ENCODE measurements around the gene IQSEC3.

Gene IQSEC3

GRCh38 chr12:220946-221550 is 154.5 kb downstream of the IQSEC3 start:
- no peak for DNase-seq (ENCODE audit: low read depth)

GRCh38 chr12:221736-222135 is 155.2 kb downstream of the IQSEC3 start:
- TF ChIP-seq CTCF (IDR thresholded peaks at IDR 0.05; ENCODE audit: insufficient read depth, low read depth, low read length, missing control alignments): no peak
- no peak for DNase-seq (ENCODE audit: low read depth)
- H3K4me3 ChIP-seq (ENCODE audit: low read depth, low read length): no peak overlapping the region

More at GRCh38 chr12:220946-221550, 154.5 kb downstream of the IQSEC3 start:
- no peak overlapping the region for H3K4me3 ChIP-seq (ENCODE audit: low read depth, low read length)
- no peak for TF ChIP-seq CTCF (IDR thresholded peaks at IDR 0.05; ENCODE audit: insufficient read depth, low read depth, low read length, missing control alignments)

- DNase-seq (ENCODE audit: low read depth): no peak
- TF ChIP-seq CTCF (IDR thresholded peaks at IDR 0.05; ENCODE audit: insufficient read depth, low read depth, low read length, missing control alignments): no peak
- H3K4me3 ChIP-seq (ENCODE audit: low read depth, low read length): no peak overlapping the region
These were observed 157.3 kb downstream of the IQSEC3 start for GRCh38 chr12:223841-224240.

GRCh38 chr12:224330-224729 is 157.8 kb downstream of the IQSEC3 start:
- TF ChIP-seq CTCF (IDR thresholded peaks at IDR 0.05; ENCODE audit: insufficient read depth, low read depth, low read length, missing control alignments): no peak
- H3K4me3 ChIP-seq (ENCODE audit: low read depth, low read length): no peak overlapping the region
- no peak for DNase-seq (ENCODE audit: low read depth)

- DNase-seq (ENCODE audit: low read depth): no peak
- H3K4me3 ChIP-seq (ENCODE audit: low read depth, low read length): no peak overlapping the region
- no peak for TF ChIP-seq CTCF (IDR thresholded peaks at IDR 0.05; ENCODE audit: insufficient read depth, low read depth, low read length, missing control alignments)
These were observed 158.4 kb downstream of the IQSEC3 start for GRCh38 chr12:225012-225411.

GRCh38 chr12:226401-226800 is 159.8 kb downstream of the IQSEC3 start:
- DNase-seq (ENCODE audit: low read depth): no peak
- TF ChIP-seq CTCF (IDR thresholded peaks at IDR 0.05; ENCODE audit: insufficient read depth, low read depth, low read length, missing control alignments): no peak
- H3K4me3 ChIP-seq (ENCODE audit: low read depth, low read length): no peak overlapping the region

- TF ChIP-seq CTCF (IDR thresholded peaks at IDR 0.05; ENCODE audit: insufficient read depth, low read depth, low read length, missing control alignments): no peak
- no peak overlapping the region for H3K4me3 ChIP-seq (ENCODE audit: low read depth, low read length)
- DNase-seq (ENCODE audit: low read depth): no peak
These were observed 160.8 kb downstream of the IQSEC3 start for GRCh38 chr12:227286-227915.

All from GM12865 (cell line).